ENCODE measurements around the gene CHADL. TPM values are rescaled to one million over a fixed set of nuclear protein-coding genes. Genes with fewer than 3 reads are reported as not detected.

The CHADL gene
- total RNA-seq, 1 donor, result 0.43 TPM

GRCh38 chr22:41248314-41248713, 7.6 kb upstream of the CHADL start:
- H3K4me3 ChIP-seq (ENCODE audit: low read depth, low read length), result no peak overlapping the region
- no peak for DNase-seq (ENCODE audit: low read depth)
- no peak for TF ChIP-seq CTCF (IDR thresholded peaks at IDR 0.05; ENCODE audit: insufficient read depth, low read depth, low read length)

- DNase-seq (ENCODE audit: low read depth), result no peak
- no peak for TF ChIP-seq CTCF (IDR thresholded peaks at IDR 0.05; ENCODE audit: insufficient read depth, low read depth, low read length)
- H3K4me3 ChIP-seq (ENCODE audit: low read depth, low read length), result no peak overlapping the region
These were observed 7.0 kb upstream of the CHADL start for GRCh38 chr22:41247703-41248102.

GRCh38 chr22:41245917-41246499, 5.3 kb upstream of the CHADL start:
- DNase-seq (ENCODE audit: low read depth), result no peak
- peak; percentile 4 for TF ChIP-seq CTCF (IDR thresholded peaks at IDR 0.05; ENCODE audit: insufficient read depth, low read depth, low read length)

GRCh38 chr22:41243361-41243760, 2.6 kb upstream of the CHADL start:
- TF ChIP-seq CTCF (IDR thresholded peaks at IDR 0.05; ENCODE audit: insufficient read depth, low read depth, low read length), result no peak
- no peak for DNase-seq (ENCODE audit: low read depth)
- H3K4me3 ChIP-seq (ENCODE audit: low read depth, low read length), result no peak overlapping the region

More at GRCh38 chr22:41245917-41246499, 5.3 kb upstream of the CHADL start:
- no peak overlapping the region for H3K4me3 ChIP-seq (ENCODE audit: low read depth, low read length)

- TF ChIP-seq CTCF (IDR thresholded peaks at IDR 0.05; ENCODE audit: insufficient read depth, low read depth, low read length), result no peak
- DNase-seq (ENCODE audit: low read depth), result peak; percentile 11
- no peak overlapping the region for H3K4me3 ChIP-seq (ENCODE audit: low read depth, low read length)
These were observed 1.8 kb upstream of the CHADL start for GRCh38 chr22:41242396-41243117.

- no peak for DNase-seq (ENCODE audit: low read depth)
- no peak for TF ChIP-seq CTCF (IDR thresholded peaks at IDR 0.05; ENCODE audit: insufficient read depth, low read depth, low read length)
- H3K4me3 ChIP-seq (ENCODE audit: low read depth, low read length), result no peak overlapping the region
These were observed 474 bp upstream of the CHADL start for GRCh38 chr22:41241133-41241676.
